GM18511 (cell line): ENCODE results near the gene TERT.
"Not testable (repeated sequence)": the region's sequence is repeated elsewhere in the genome, so short reads cannot be mapped to it uniquely, and the experiment has no call there.

ENCODE experiments used
- ATAC-seq: cut with Tn5 transposase; IDR thresholded peaks from one replicate; pipeline ENCODE4 v1.9.1; 2021; ENCODE audit warnings: mild to moderate bottlenecking, moderate library complexity; ENCODE audit not compliant: unreplicated experiment

The TERT gene

DNA sequence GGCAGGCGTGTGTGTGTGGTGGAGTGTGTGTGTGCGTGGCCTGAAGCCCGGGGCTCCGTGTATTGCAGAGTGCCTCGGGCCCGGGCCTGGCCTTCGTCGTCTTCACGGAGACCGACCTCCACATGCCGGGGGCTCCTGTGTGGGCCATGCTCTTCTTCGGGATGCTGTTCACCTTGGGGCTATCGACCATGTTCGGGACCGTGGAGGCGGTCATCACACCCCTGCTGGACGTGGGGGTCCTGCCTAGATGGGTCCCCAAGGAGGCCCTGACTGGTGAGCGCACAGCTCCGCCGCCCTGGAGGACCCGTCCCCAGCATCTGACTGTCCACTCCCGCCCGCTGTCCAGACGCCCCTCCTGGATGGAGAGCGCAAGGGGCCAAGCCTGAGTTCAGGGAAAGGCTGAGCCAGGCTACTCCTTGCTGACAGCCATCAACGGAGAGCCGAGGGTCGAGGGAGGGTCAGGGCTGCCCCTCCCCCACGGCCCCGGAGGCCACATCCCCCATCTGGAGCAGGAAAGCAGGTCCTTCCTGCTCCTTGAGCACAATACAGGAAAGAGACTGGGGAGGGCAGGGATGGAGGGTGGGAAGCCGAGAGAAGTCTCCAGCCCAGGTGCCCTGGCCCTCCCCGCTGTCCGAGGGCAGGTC lies 51.3 kb downstream of the TERT start:
- no peak for ATAC-seq

GRCh38 chr5:1242733-1243486 lies 52.0 kb downstream of the TERT start:
- ATAC-seq, result no peak

GRCh38 chr5:1241509-1242080 lies 53.3 kb downstream of the TERT start:
- ATAC-seq, result no peak

GRCh38 chr5:1240496-1241260 lies 54.2 kb downstream of the TERT start:
- no peak for ATAC-seq

- no peak for ATAC-seq
Measured at GRCh38 chr5:1239505-1240251, 55.2 kb downstream of the TERT start.

DNA sequence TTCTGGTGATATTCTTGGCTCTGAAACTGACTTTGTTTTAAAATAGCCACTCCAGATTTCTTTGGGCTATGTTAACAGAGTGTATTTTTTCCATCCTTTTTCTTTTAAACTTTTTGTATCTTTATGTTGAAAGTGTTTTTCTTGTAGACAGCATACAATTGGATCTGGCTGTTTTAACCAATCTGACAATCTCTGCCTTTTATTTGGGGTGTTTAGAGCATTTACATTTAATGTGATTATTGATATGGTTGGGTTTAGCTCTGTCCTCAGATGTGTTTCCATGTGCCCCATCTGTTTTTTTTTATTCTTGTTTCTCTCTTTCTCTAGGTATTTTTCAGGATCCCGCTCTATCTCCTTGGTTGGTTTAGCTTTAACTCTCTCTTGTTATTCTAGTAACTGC lies 59.0 kb downstream of the TERT start:
- ATAC-seq, result no peak

- no peak for ATAC-seq
Measured at GRCh38 chr5:1235379-1235778, 59.5 kb downstream of the TERT start.

- ATAC-seq, result no peak
Measured at GRCh38 chr5:1232780-1233179, 62.1 kb downstream of the TERT start.

GRCh38 chr5:1231354-1231905 lies 63.4 kb downstream of the TERT start:
- ATAC-seq, result no peak

GRCh38 chr5:1230551-1230950 lies 64.3 kb downstream of the TERT start:
- no peak for ATAC-seq

- ATAC-seq, result no peak
Measured at GRCh38 chr5:1229822-1230221, 65.0 kb downstream of the TERT start.

DNA sequence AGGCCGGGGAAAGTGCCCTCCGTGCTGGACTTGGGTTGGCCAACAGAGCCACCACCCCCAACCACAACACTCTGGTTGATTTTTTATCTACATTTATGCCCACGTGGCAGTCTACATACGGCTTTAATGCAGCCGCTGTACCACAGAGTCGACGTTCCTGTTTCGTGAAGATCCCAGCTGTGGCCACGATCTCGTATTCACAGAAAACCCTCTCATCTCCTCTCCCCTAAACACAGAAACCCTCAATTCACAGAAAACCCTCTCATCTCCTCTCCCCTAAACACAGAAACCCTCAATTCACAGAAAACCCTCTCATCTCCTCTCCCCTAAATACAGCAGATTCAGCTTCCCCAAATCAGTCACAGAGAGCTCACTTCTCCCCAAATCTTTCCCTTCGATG lies 65.8 kb downstream of the TERT start:
- not testable (repeated sequence) for ATAC-seq

- no peak for ATAC-seq
Measured at GRCh38 chr5:1228120-1228519, 66.7 kb downstream of the TERT start.

DNA sequence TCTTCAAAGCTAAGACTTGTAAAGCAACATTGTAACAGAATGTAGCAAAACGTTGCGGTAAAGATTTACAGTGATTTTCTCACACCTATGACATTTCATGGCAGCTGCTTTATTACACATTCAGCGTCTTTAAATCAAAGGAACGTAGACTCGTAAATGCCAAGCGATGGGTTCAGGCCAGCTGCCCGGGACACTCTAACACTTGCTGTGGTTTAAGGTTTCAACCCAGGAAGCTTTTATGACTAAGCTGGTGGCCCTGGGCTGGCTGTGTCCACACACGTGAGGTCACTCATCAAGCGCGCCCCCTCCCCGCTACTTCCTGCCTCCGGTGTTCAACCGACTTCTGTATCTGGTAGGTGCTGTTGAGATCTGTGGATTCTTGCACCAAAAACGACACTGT lies 67.2 kb downstream of the TERT start:
- ATAC-seq, result no peak

- no peak for ATAC-seq
Measured at GRCh38 chr5:1226839-1227581, 67.9 kb downstream of the TERT start.

GRCh38 chr5:1226231-1226630 lies 68.6 kb downstream of the TERT start:
- ATAC-seq, result no peak

DNA sequence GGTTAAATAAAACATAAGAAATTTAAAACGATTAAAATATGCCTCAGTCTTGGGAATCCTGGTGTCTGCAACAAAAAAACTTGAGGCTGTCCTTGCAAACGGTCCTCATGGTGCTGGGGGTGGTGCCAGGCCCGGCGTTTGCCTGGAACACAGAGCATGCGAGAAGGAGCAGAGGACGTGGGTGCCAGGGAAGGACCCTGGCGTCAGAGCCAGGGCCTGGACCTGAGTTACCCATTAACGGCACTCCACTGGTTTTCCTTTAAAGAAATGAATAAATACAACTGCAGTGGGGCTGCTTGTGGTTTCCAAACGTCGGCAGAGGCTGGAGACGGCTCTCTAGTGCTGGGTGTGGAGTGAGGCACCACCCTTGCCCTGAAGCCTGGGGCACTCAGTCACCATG lies 69.8 kb downstream of the TERT start, which contains the start of gene SLC6A18:
SLC6A18 (plus strand) TSS at position 301 of the 400 bp plus-strand sequence; CDS start at position 398, 97 bp downstream.
- no peak for ATAC-seq

DNA sequence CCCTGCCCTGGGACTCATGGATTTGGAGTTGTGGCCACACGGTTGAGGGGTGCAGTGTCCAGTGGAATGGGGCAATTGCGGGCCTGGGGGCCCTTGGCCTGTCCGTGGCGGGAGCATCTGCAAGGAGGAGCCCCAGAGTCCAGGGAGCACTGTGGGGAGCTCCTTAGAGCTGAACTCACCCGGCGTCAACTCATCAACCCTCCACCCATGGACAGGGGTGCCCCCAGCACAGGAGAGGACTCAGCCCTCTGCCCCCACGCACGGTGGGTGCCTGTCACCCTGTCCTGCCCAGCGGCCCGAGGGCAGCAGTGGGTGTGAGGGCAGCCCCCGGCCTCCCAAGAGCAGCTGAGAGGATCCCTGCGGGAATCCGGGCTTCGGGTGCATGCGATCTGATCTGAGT lies 70.2 kb downstream of the TERT start:
- no peak for ATAC-seq

GRCh38 chr5:1223278-1223670 lies 71.6 kb downstream of the TERT start:
- no peak for ATAC-seq
